Measurements from ENCODE around the gene DCLRE1C. TPM values are rescaled to one million over a fixed set of nuclear protein-coding genes. Genes with fewer than 3 reads are reported as not detected.
"Not testable (repeated sequence)": the region's sequence is repeated elsewhere in the genome, so short reads cannot be mapped to it uniquely, and the experiment has no call there.

Gene DCLRE1C
- total RNA-seq, 2 experiments from 2014 or later: 17.2 to 18.3 TPM

DNA sequence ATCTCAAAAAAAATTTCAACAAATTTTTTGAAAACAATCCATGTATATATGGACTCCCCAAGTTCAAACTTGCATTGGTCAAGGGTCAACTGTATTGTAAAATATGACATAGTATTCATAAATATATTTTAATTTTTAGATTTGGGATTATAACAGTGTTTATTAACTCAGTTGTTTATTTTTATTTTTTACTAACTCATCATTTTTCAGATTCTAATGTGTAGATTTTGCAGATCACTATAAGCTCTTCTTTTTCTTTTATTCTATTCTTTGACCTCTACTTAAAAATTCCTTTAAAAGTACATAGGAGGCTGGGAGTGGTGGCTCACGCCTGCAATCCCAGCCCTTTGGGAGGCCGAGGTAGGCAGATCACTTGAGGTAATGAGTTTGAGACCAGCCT, 14.0 kb upstream of the DCLRE1C start:
- Mint-ChIP-seq H3K4me3 (no peak overlapping the region), H3K27ac (no peak overlapping the region), H3K27me3 (no peaks in the 10 kb centered on the region), H3K36me3 (no peaks in the 10 kb centered on the region), H3K9me3 (no peaks in the 10 kb centered on the region), H3K4me1 (ENCODE audit: low read depth) (peaks cover 4% of the 10 kb centered on the region)
- CTCF ChIA-PET: no interaction called here
- POLR2A ChIA-PET: no interaction called here
- DNase-seq: no peak
- intact Hi-C loops (cut with micrococcal nuclease): no loop called here

DNA sequence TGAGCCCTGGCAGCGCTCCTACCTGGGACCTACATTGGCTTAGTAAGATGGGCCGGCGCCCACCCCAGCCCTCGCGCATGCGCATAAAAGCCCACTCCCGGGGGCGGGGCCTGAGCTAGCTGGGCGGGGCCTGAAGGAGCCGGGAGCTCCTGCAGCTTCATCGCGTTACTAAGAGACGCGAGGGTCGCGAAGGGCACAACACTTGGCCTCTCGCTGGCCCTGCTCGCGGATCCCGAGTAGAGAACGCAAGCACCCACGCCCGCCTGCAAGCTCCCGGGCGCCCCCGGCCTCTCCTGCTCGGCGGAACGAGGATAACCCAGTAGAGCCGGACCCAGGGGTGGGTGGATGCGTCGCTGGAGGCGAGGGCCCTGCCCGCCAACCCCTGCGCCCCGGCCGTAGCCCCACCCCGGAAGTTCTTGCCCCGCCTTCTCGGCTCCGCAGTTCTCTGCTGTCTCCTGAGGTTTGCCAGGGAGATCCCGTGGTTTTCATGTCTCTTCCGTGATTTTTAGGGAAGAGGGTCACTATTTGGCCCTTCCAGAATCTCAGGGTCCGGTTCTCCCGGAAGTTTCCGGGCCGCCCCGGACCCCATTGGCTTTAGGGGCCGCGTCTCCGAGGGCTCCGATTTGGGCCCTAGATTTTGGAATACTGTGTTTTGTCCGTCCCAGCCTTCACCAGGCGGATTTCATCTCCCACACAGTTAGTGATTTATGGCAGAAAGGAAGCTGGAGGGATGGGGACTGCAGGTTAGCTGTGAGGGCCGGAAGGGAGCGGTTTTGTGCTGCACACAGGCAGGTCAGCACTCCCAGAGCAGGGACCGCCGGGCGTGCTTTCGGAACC, 5.5 kb upstream of the DCLRE1C start, which contains the start of gene MEIG1:
TSS of gene MEIG1 (plus strand) at position 168 of the 837 bp plus-strand sequence. CDS start 7,081 bp downstream, outside the sequence.
- H3K36me3 Mint-ChIP-seq: no peaks in the 10 kb centered on the region
- CTCF ChIA-PET: interaction anchor here (1.0 to 4.5 kb wide), 2 partner anchors 9 to 12 kb away, joined by 3 to 24 read pairs; no protein-coding TSS in a partner anchor

DNA sequence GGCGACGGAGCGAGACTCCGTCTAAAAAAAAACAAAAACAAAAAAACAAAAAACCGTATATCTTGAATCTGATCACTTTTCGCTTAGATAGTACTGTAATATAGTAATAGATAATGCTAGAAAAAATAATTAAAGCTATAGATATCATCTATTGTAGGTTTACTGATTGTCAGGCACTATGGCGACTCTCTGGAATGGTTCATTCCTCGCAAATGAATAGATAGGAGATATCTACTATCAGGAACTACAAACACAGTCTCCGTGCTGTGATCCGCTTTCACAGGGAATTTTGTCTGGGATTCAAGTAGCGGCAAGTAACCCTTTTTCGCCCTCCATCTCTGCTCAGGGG, 5.0 kb upstream of the DCLRE1C start:
- Mint-ChIP-seq H3K4me3 (peak overlapping the region; percentile 88), H3K9me3 (no peaks in the 10 kb centered on the region), H3K36me3 (no peaks in the 10 kb centered on the region), H3K27ac (peak overlapping the region; percentile 95), H3K27me3 (no peaks in the 10 kb centered on the region), H3K4me1 (ENCODE audit: low read depth) (peaks cover 27% of the 10 kb centered on the region)
- intact Hi-C loops (cut with micrococcal nuclease): loop anchor here (1.0 to 10.0 kb wide), 6 partner anchors 138 to 774 kb away; partner anchors contain the start of genes NMT2 and RPP38
- no peak for DNase-seq
- ChIA-PET CTCF (interaction anchor here (4.5 kb wide), 1 partner anchor 13 kb away, joined by 24 read pairs; no protein-coding TSS in a partner anchor), POLR2A (interaction anchor here (0.6 to 1.4 kb wide), 3 partner anchors 165 to 773 kb away, joined by 3 to 4 read pairs (median 4); no protein-coding TSS in a partner anchor)

More for the DNA sequence above, 5.5 kb upstream of the DCLRE1C start, which contains the start of gene MEIG1:
- Mint-ChIP-seq H3K27ac (peak within 1 kb of the TSS; percentile 95), H3K4me1 (ENCODE audit: low read depth) (peaks cover 25% of the 10 kb centered on the region), H3K27me3 (no peaks in the 10 kb centered on the region), H3K4me3 (peak within 1 kb of the TSS; percentile 88), H3K9me3 (no peaks in the 10 kb centered on the region)
- intact Hi-C loops (cut with micrococcal nuclease): loop anchor here (1.0 to 10.0 kb wide), 6 partner anchors 138 to 775 kb away; partner anchors contain the start of genes NMT2 and RPP38
- DNase-seq: peak; percentile 95
- POLR2A ChIA-PET: interaction anchor here (0.5 to 1.4 kb wide), 6 partner anchors 13 to 774 kb away, joined by 3 to 6 read pairs (median 4); partner anchors contain the start of gene SUV39H2

DNA sequence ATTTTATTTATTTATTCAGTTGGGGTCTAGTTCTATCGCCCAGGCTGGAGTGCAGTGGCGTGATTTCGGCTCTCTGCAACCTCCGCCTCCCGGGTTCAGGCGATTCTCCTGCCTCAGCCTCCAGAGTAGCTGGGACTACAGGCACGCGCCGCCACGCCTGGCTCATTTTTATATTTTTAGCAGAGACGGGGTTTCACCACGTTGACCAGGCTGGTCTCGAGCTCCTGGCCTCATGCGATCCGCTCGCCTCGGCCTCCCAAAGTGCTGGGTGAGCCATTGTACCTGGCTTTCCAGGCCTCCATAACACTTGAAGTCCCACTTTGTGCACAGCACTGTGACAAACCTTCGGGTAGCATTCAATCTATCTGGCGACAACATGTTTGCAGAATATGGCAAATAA, 1.0 kb upstream of the DCLRE1C start:
- Mint-ChIP-seq H3K27me3 (no peaks in the 10 kb centered on the region), H3K36me3 (peaks cover 10% of the 10 kb centered on the region), H3K4me1 (ENCODE audit: low read depth) (peaks cover 43% of the 10 kb centered on the region), H3K9me3 (no peaks in the 10 kb centered on the region), H3K4me3 (peak overlapping the region; percentile 91), H3K27ac (peak overlapping the region; percentile 96)
- no peak for DNase-seq
- ChIA-PET CTCF (interaction anchor here (1.2 to 1.4 kb wide), 2 partner anchors 77 to 152 kb away, joined by 3 to 4 read pairs; no protein-coding TSS in a partner anchor), POLR2A (interaction anchor here (0.8 to 1.8 kb wide), 3 partner anchors 33 to 117 kb away, joined by 3 to 14 read pairs (median 3); partner anchors contain the start of genes CDNF, HSPA14, MSANTD7 and SUV39H2)
- intact Hi-C loops (cut with micrococcal nuclease): loop anchor here (1.0 to 10.0 kb wide), 10 partner anchors 48 to 770 kb away; partner anchors contain the start of genes CDNF, HSPA14, MSANTD7 and RPP38

DNA sequence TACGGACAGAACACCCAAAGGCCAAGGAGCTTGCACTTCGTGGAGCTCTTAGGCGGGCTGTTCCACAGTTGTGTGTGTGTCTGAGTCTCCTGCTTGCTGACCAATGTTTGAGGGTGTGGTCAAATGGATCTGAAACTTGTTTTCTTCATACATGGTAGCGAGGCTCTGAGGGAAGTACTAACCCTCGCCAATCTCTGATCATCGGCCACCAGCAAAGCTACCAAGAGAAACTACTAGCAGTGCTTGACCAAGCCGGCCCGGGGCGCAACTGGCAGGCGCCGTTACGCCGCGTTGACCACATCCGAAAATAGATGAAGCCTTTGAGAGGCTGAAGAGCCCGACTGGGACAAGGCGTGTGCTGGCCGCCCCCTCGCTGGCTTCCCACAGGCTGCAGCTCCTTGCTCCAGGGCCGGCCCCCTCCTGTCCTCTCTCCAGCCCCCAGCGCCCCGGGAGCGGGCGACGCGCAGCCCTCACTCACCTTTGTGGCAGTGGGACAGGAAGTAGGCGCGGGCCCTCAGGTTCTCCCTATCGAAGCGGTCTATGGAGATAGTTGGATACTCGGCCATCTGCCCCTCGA, 384 bp downstream of the DCLRE1C start:
- DNase-seq: no peak
- POLR2A ChIA-PET: interaction anchor here (1.0 to 1.8 kb wide), 3 partner anchors 50 to 76 kb away, joined by 3 to 14 read pairs (median 5); partner anchors contain the start of gene SUV39H2
- Mint-ChIP-seq H3K4me1 (ENCODE audit: low read depth) (peaks cover 45% of the 10 kb centered on the region), H3K4me3 (peak overlapping the region; percentile 91), H3K27ac (peak overlapping the region; percentile 96), H3K9me3 (no peaks in the 10 kb centered on the region), H3K36me3 (peaks cover 12% of the 10 kb centered on the region), H3K27me3 (no peaks in the 10 kb centered on the region)
- CTCF ChIA-PET: interaction anchor here (0.7 to 1.4 kb wide), 4 partner anchors 19 to 1018 kb away, joined by 3 to 5 read pairs (median 4); partner anchors contain the start of genes CDNF, HSPA14 and MSANTD7
- intact Hi-C loops (cut with micrococcal nuclease): loop anchor here (5.0 to 10.0 kb wide), 6 partner anchors 46 to 769 kb away; no protein-coding TSS in a partner anchor

DNA sequence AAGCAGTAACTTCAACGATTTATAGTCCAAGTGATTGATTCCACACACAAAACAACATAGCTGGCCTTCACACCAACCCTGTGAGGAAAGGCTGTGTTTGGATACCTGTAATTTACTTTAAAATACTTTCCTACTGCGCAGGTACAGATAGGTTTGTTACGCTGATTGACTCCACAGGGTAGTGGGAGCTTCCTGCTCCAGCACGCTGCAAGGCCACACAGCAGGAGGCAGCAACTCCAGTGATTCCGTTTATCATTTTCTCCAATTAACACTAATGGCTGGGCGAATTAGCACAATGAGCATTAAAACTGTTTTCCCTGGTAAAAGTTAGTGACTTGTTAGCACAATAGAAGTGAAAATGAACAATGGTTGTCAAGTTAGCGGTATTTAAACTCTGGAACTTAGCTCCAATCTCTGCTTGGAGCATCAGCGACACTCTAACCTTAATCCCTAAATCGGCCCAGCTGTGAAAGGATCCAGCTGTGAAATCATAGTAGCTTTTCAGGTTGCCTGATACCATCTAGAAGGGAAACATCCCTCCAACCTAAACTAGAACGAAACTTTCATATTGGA, 959 bp downstream of the DCLRE1C start:
- Mint-ChIP-seq H3K4me3 (peak overlapping the region; percentile 91), H3K4me1 (ENCODE audit: low read depth) (peaks cover 43% of the 10 kb centered on the region), H3K27me3 (no peaks in the 10 kb centered on the region), H3K27ac (peak overlapping the region; percentile 96), H3K36me3 (peaks cover 12% of the 10 kb centered on the region), H3K9me3 (no peaks in the 10 kb centered on the region)
- intact Hi-C loops (cut with micrococcal nuclease): loop anchor here (5.0 to 10.0 kb wide), 6 partner anchors 46 to 768 kb away; no protein-coding TSS in a partner anchor
- DNase-seq: no peak
- CTCF ChIA-PET: interaction anchor here (0.7 to 1.4 kb wide), 4 partner anchors 19 to 1018 kb away, joined by 3 to 5 read pairs (median 4); partner anchors contain the start of genes CDNF, HSPA14 and MSANTD7
- POLR2A ChIA-PET: interaction anchor here (1.0 to 1.8 kb wide), 3 partner anchors 50 to 75 kb away, joined by 3 to 14 read pairs (median 5); partner anchors contain the start of gene SUV39H2

DNA sequence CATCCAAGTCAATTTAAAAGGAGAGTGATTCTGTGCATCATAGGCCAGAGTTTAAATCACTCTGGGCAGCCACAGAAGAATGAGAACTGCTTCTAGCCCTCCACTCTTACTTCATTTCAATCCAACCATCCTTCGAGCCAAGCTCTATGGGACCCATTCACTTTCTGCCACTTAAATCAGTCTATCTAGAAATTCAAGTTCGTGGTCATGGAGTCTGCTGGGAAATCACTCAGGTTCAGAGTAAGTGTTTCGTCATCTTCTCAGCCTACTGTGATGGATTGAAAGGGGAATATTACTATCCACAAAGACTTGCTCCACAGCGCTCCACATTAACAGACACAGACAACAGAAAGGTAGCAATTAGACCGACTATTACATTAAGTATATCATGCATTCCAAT, 4.6 kb downstream of the DCLRE1C start:
- H3K36me3 Mint-ChIP-seq: peaks cover 28% of the 10 kb centered on the region
- H3K4me3 Mint-ChIP-seq: no peak overlapping the region
- H3K27ac Mint-ChIP-seq: peak overlapping the region; percentile 42
- H3K9me3 Mint-ChIP-seq: no peaks in the 10 kb centered on the region
- no peaks in the 10 kb centered on the region for H3K27me3 Mint-ChIP-seq
- DNase-seq: no peak
- ChIA-PET POLR2A (interaction anchor here (0.6 kb wide), 1 partner anchor 99 kb away, joined by 5 read pairs; no protein-coding TSS in a partner anchor), CTCF (interaction anchor here (0.6 kb wide), 1 partner anchor 59 kb away, joined by 4 read pairs; no protein-coding TSS in a partner anchor)
- peaks cover 32% of the 10 kb centered on the region for H3K4me1 Mint-ChIP-seq (ENCODE audit: low read depth)
- intact Hi-C loops (cut with micrococcal nuclease): no loop called here

DNA sequence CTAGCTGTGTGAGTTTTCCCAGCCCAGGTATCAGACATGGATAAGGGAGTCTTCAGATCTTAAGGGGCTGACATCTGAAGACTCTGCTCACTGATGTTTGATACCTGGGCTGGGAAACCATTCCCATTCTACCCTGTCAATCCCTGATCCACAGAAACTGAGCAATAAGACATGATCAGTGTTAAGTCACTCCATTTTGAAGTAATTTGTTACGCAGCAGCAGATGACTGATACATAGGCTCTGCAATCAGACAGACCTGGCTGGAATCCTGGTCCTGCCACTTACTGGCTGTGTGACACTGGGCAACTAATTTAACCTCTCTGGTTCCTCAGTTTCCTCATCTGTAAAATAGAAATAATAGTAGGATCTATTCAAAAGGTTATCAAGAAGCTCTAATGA, 6.6 kb downstream of the DCLRE1C start:
- Mint-ChIP-seq H3K9me3 (no peaks in the 10 kb centered on the region), H3K27ac (no peak overlapping the region), H3K4me3 (no peak overlapping the region), H3K4me1 (ENCODE audit: low read depth) (peaks cover 28% of the 10 kb centered on the region), H3K27me3 (no peaks in the 10 kb centered on the region), H3K36me3 (peaks cover 28% of the 10 kb centered on the region)
- no peak for DNase-seq
- ChIA-PET CTCF (no interaction called here), POLR2A (no interaction called here)
- intact Hi-C loops (cut with micrococcal nuclease): no loop called here

DNA sequence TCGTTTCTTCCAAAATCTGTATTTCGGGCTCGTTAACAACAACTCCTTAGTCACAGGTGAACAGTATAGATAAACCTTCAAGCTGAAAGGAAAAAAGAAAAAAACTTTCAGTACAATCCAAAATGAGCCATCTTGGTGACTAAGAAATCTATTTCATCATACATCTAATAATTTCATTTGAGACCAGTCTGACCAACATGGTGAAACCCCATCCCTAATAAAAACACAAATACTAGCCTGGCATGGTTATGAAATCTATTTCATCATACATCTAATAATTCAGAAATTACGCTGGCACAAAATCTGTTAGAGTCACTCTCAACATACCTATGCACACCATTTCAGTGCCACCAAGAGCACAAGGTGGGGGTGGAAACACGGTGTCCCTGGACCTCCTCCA, 8.8 kb downstream of the DCLRE1C start:
- no peak overlapping the region for H3K27ac Mint-ChIP-seq
- CTCF ChIA-PET: no interaction called here

DNA sequence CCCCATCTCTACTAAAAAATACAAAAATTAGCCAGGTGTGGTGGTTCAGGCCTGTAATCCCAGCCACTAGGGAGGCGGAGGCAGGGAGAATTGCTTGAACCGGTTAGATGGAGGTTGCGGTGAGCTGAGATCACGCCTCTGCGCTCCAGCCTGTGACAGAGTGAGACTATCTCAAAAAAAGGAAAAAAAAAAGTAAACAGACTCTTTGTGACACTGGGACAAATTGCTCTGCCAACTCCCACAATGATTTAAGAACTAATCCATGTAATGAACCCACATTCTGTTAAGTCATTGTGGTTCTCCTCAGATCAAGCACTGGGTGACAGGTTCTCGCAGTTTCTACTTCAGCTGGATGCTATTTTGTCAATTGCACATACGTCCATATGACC, 11.0 kb downstream of the DCLRE1C start:
- H3K4me3 Mint-ChIP-seq: not testable (repeated sequence)

More for the DNA sequence above, 8.8 kb downstream of the DCLRE1C start:
- Mint-ChIP-seq H3K9me3 (no peaks in the 10 kb centered on the region), H3K27me3 (no peaks in the 10 kb centered on the region), H3K36me3 (peaks cover 23% of the 10 kb centered on the region), H3K4me3 (no peak overlapping the region), H3K4me1 (ENCODE audit: low read depth) (peaks cover 13% of the 10 kb centered on the region)
- DNase-seq: no peak
- POLR2A ChIA-PET: no interaction called here
- intact Hi-C loops (cut with micrococcal nuclease): no loop called here

DNA sequence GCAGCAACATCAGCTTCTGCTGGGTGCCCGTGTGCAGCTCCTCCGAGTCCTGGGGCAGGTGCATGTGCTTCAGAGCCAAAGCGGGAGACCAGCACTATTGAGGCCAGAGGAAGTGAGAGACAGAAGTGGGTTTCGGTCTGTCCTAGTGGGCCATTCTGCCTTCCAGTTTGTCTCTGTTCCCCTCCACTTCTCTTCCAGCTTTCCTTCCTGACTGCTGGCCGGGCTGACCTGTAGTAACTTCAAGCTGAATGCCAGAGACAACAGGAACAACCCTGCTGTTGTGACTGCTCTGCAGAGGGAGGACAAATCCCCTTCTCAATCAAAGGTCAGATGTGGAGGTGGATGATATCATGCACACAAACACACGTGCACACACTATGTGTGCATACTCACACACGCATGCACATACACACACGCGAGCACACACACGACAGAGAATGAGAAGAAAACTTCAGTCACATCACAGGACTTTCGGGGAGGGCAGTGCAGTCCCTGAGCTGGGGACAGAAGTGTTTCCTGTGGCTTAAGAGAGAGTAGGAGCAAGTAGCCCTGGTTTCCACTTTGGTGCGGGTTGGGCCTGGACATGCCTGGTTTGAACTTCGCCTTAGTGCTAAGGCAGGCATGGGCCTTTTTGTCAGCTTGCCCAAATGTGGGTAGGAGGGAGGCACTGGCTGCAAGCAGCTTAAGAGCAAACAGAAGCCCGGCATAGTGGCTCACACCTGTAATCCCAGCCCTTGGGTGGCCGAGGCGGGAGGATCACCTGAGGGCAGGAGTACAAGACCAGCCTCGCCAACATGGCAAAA, 11.5 kb downstream of the DCLRE1C start:
- H3K27me3 Mint-ChIP-seq; DNase-seq; H3K4me3 Mint-ChIP-seq; H3K9me3 Mint-ChIP-seq; H3K27ac Mint-ChIP-seq; intact Hi-C loops (cut with micrococcal nuclease); POLR2A ChIA-PET; CTCF ChIA-PET: not testable (repeated sequence)
- peaks cover 11% of the 10 kb centered on the region for H3K4me1 Mint-ChIP-seq (ENCODE audit: low read depth)
- peaks cover 23% of the 10 kb centered on the region for H3K36me3 Mint-ChIP-seq

More for the DNA sequence above, 11.0 kb downstream of the DCLRE1C start:
- H3K27me3 Mint-ChIP-seq; DNase-seq; H3K9me3 Mint-ChIP-seq; H3K27ac Mint-ChIP-seq; CTCF ChIA-PET; intact Hi-C loops (cut with micrococcal nuclease); POLR2A ChIA-PET: not testable (repeated sequence)
- Mint-ChIP-seq H3K4me1 (ENCODE audit: low read depth) (peaks cover 11% of the 10 kb centered on the region), H3K36me3 (peaks cover 25% of the 10 kb centered on the region)

All from activated CD4-positive, alpha-beta memory T cell treated with anti-CD3 and anti-CD28 coated beads for 36 hours (primary cell).